H1 (cell line): ENCODE results near the gene RAB30. TPM values are rescaled to one million over a fixed set of nuclear protein-coding genes. Genes with fewer than 3 reads are reported as not detected.

Experiments
- CHD7 ChIP-seq: fragments of 300-600 bp; sonication (generic); IDR thresholded peaks from 2 replicates; pipeline ENCODE4 v1.7.1; 2012; ENCODE audit warnings: low read length, moderate library complexity, mild to moderate bottlenecking, inconsistent platforms; ENCODE audit not compliant: insufficient replicate concordance
- polyA plus RNA-seq, 7 experiments: library from polyadenylated mRNA; depleted of rRNA in 3 of 7; stranded (reverse) in 5 of 7; unstranded in 2 of 7; fragments of >200 nt in 5 of 7; fragments of 200-250 nt in 2 of 7; gene quantifications; 1 replicate in 5 of 7; 2 replicates in 1 of 7; 4 replicates in 1 of 7; pipeline versions ENCODE4 v1.2.1 to v1.2.3, GENCODE V29; 2011 to 2013; ENCODE audit warnings: missing spikeins in 2 of 7, mixed read lengths in 2 of 7
- total RNA-seq: library from RNA; stranded (reverse); fragmentation: NEBNext Ultra II Directional; extraction: Animal tissue kit (Norgen Biotek cat#: 25700); gene quantifications from 2 replicates; pipeline ENCODE4 v1.2.1, GENCODE V29; 2021

RAB30 gene
- total and polyA plus RNA-seq, 2 of the 8 experiments (the other 6 are each of a cell fraction or from before 2014, with no cell fraction given) = 1.6 to 11.7 TPM

- no peak for TF ChIP-seq CHD7
Measured at GRCh38 chr11:83033972-83034672, 37.6 kb downstream of the RAB30 start (continued).
